GM13976 (cell line): ENCODE measurements around the gene ARMH1.

Source experiments
- DNase-seq: peaks from one replicate; pipeline ENCODE4 v3.0.0; 2012; ENCODE audit warnings: low spot score
- CTCF ChIP-seq: IDR thresholded peaks from 2 replicates; pipeline ENCODE4 v1.5.1; 2012; ENCODE audit warnings: borderline replicate concordance, mild to moderate bottlenecking; ENCODE audit not compliant: insufficient read depth; ENCODE audit errors: extremely low read depth, missing control alignments, control extremely low read depth
- in situ Hi-C: fragments of 300-500 bp; cut with MboI; formaldehyde crosslinking; loops from one replicate; pipeline ENCODE4 v1.12.0; 2022; ENCODE audit warnings: low sequenced_read_pairs, mixed read lengths, inconsistent platforms; ENCODE audit not compliant: unreplicated experiment

ARMH1 gene

DNA sequence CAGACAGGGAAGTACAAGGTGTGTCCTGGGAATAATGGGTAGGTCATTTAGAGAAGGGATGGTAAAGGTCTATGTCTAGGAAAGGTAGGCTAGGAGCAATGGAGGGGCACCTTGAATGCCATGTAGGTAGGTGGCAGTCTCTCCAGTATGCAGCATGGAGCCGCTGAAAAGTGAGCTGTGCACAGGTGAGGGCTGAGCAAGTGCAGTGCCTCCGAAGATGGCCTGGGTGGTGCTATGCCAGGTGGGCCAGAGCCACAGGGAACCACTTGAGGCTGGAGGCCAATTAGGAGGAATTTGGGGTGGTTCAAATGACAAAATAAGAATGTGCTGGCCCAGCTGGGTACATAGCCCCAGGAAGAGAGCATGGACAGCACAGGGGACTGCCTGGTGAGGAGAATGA lies 31.4 kb downstream of the ARMH1 start:
- DNase-seq = no peak
- in situ Hi-C loops = no loop called here
- TF ChIP-seq CTCF = no peak

DNA sequence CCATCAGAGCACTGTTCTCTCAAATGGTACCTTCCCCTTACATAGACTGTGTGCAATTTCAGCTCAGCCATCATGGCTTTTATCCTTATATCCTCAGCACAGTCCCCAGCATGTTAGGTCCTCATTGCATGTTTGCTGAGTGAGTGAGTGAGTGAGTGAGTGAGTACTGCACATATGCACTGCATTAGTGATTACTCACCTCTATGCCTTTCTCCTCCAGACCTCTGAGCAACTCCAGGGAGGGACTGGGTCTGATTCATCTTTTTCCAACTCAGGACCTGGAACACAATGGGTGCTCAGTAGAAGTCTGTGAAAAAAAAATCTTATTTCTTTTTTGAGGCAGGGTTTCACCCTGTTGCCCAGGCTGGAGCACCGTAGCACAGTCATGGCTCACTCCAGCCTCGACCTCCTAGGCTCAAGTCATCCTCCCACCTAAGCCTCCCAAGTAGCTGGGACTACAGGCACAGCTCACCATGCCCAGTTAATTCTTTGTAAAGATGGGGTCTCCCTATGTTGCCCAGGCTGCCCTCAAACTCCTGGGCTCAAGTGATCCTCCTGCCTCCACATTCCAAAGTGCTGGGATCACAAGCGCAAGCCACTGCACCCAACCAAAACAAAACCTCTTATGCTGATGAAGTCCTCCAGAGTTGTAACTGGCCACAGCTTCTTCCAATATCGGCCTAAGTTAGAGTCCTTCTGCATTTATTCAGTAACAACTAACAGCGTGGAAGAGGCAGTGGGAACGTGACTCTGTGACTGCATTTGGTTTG lies 32.8 kb downstream of the ARMH1 start:
- DNase-seq = no peak
- in situ Hi-C loops = no loop called here

DNA sequence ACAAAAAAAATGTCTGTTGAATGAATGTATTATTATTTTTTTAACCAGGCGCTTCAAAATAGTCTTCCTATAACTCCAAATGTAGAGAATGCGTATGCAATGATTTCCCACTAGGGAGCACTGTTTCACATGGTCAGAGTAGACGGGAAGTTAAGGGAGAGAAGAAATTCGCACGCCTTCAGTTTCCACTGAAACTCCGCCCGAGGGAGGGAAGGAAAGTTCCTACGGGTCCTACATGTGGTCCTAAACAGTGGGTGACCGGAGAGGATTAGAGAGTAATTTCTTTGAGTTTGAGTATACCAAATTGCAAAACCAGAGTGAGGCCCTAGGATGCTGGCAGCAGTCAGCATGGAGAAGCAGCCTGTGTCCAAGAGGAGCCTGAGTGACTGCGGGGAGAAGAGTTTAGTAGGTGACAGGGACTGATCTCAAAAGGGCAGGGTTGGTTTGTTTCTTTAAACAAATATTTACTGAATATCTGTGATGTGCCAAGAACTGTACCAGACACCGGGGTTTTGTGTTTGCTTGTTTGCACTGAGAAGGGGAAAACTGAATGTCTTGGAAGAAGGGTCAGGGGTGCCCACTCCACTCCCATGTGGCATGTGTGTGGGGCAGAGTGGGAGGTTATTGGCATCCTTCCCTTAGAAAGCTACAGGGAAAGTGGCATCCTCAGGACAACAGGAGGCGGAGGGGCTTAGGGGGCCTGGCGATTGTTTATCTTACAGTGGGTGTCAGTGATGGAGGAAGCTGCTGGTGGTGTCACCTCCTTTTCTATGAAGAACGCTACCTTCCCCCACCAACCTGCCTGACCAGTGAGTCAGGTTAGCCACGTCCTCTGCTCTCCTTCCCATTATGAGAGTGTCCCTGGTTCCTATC lies 33.7 kb downstream of the ARMH1 start:
- in situ Hi-C loops = no loop called here
- peak; percentile 60 for TF ChIP-seq CTCF
- peak; percentile 58 for DNase-seq

More for the DNA sequence above, 32.8 kb downstream of the ARMH1 start:
- no peak for TF ChIP-seq CTCF

DNA sequence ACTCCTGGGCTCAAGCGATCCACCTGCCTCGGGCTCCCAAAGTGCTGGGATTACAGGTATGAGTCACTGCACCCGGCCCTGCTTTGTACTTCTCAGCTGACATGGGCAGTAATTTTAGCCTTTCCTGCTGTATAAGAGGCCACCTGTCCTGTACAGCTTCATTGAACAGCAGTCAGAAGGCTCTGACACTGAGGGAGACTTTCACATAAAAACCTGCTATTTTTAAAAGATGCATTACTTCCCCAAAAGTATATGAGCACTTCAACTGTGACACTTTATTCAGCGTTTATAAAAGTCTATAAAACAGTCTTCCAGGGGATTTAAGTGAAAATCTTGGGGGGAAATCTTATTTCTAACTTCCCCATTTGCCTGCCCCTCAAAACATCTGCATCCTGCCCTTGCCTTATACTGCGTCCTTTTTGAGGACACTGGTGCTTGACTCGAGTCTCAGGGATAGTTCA lies 38.8 kb downstream of the ARMH1 start:
- DNase-seq = no peak

DNA sequence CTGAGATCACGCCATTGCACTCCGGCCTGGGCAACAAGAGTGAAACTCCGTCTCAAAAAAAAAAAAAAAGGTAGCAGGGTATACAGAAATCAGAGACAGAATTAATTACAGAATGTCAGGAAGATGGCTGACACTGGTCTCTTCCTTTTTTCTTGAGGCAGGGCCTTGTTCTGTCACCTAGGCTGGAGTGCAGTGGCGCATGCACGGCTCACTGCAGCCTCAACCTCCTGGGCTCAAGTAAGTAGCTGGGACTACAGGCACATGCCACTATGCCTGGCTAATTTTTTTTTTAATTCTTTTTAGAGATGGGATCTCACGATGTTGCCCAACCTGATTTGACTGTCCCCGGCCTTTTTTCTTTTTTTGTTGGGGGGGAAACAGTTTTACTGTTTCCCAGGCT lies 40.0 kb downstream of the ARMH1 start:
- DNase-seq = no peak
- no peak for TF ChIP-seq CTCF
- in situ Hi-C loops = no loop called here

More for the DNA sequence above, 38.8 kb downstream of the ARMH1 start:
- no peak for TF ChIP-seq CTCF
- in situ Hi-C loops = no loop called here

DNA sequence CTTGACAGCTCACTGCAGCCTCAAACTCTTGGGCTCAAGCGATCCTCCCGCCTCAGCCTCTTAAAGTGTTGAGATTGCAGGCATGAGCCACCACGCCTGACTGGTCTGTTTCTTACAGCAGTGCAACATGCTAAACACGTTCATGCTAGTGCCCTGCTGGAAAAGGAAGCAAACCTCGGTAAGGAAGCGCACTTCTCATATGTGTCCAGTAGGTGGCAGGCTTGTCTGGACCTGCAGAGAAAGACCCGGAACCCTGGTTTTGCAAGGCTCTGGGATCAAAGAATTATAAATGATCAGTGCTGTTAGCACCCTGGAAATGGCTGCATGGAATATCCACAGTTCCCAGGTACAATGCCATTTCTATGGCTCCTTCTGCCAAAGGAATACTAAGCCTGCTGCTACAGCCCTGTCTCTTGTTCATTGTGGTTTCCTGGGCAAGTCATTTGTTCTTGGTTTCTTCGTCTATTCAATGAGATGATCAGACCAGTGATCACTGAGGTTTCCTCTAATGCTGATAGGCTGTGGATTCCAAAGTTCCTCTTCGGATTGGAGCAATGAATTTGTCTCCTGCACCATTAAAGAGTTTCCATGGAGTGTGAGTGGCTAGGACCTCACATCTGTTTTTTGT lies 40.5 kb downstream of the ARMH1 start:
- peak; percentile 77 for DNase-seq
- peak; percentile 89 for TF ChIP-seq CTCF
- in situ Hi-C loops = no loop called here
